Parathyroid adenoma (tissue), 2 donors: ENCODE data around the gene RHOT1.
A peak's percentile ranks its signal among the peaks of the same experiment; 100 is the strongest.
"Not testable (repeated sequence)": the region's sequence is repeated elsewhere in the genome, so short reads cannot be mapped to it uniquely, and the experiment has no call there.

Experiments used
- H2AFZ ChIP-seq: fragments of 300-600 bp; sonication (generic); one replicate; pipeline ENCODE4 v1.7.0; 2017; ENCODE audit warnings: antibody characterized with exemption, mild to moderate bottlenecking
- H3K27ac ChIP-seq: fragments of 300-600 bp; sonication (generic); one replicate; pipeline ENCODE4 v1.7.0; 2017
- H3K27me3 ChIP-seq: fragments of 300-600 bp; sonication (generic); one replicate; pipeline ENCODE4 v1.7.0; 2017; ENCODE audit warnings: low read length; ENCODE audit not compliant: control insufficient read depth, insufficient read depth
- H3K36me3 ChIP-seq: fragments of 300-600 bp; sonication (generic); one replicate; pipeline ENCODE4 v1.7.0; 2017; ENCODE audit warnings: low read length; ENCODE audit not compliant: control insufficient read depth, insufficient read depth
- H3K4me1 ChIP-seq: fragments of 300-600 bp; sonication (generic); one replicate; pipeline ENCODE4 v1.7.0; 2017; ENCODE audit warnings: control low read depth
- H3K4me2 ChIP-seq: fragments of 300-600 bp; sonication (generic); one replicate; pipeline ENCODE4 v1.7.0; 2017; ENCODE audit warnings: low read length
- H3K4me3 ChIP-seq: fragments of 300-600 bp; sonication (generic); one replicate; pipeline ENCODE4 v1.7.0; 2017; ENCODE audit warnings: low read depth, low read length
- H3K79me2 ChIP-seq: fragments of 300-600 bp; sonication (generic); one replicate; pipeline ENCODE4 v1.7.0; 2017; ENCODE audit warnings: control low read depth
- H3K9ac ChIP-seq: fragments of 300-600 bp; sonication (generic); one replicate; pipeline ENCODE4 v1.7.0; 2017; ENCODE audit warnings: mild to moderate bottlenecking
- H3K9me3 ChIP-seq: fragments of 300-600 bp; sonication (generic); one replicate; pipeline ENCODE4 v1.7.0; 2017; ENCODE audit warnings: low read length; ENCODE audit not compliant: control insufficient read depth
- CTCF ChIP-seq: fragments of 300-600 bp; sonication (generic); IDR thresholded peaks from one replicate; pipeline ENCODE4 v1.7.0; 2017; ENCODE audit warnings: antibody characterized with exemption, mild to moderate bottlenecking
- donor health status: primary hyperparathyroidism.

Gene RHOT1

DNA sequence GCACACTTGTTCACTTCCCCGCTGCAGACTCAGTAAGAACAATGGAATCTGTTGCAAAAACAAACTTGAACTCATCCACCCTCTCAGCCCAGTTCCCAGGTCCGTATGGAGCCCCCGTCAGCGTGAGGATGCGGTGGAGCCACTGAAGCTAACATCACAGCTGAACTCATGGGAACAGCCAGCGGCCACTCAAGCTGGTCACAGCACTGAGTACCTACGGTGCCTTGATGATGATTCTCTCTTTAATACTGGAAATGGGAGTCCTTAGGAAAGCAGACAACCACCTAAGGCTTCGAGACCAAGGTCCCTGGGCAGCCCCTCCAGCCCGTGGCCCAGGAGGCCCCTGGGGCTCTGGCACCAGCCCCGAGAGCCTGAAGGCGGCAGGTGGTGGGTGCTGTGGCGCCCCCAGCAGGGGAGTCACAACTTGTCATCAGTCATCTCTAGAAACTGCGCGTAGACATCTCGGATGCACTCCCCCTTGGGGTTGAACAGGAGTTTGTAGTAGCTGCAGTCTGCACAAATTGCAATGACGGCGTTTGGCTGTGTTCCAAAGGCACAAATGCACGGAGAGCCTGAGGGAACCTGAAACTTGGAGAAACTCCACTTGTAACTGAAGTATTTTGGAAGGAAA is 31.0 kb upstream of the RHOT1 start:
- Histone ChIP-seq H3K27ac (no peak overlapping the region), H3K4me2 (no peak overlapping the region), H3K9ac (no peak overlapping the region), H3K36me3 (no peaks in the 10 kb centered on the region), H3K27me3 (no peaks in the 10 kb centered on the region), H3K4me1 (no peaks in the 10 kb centered on the region), H3K9me3 (no peaks in the 10 kb centered on the region), H2AFZ (no peak overlapping the region), H3K4me3 (no peak overlapping the region), H3K79me2 (no peaks in the 10 kb centered on the region)
- TF ChIP-seq CTCF, result no peak

DNA sequence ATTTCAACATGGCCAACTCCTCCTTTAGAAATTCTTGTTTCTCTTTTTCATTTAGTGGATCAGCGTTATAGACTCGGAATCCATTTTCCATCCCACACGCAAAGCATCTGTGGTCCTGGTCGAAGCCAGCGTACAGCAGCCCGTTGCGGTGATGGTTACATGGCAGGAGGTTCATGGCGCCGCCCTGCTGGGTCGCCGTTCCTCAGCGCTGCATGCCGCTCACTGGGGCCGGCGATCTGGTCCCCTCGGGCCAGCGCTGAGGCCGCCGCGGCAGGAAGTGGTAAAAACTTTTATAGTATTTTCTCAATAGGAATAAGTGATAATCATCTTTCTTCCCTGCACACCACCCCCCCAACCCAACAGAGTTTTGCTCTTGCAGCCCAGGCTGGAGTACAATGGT is 29.9 kb upstream of the RHOT1 start:
- TF ChIP-seq CTCF, result no peak
- H3K27me3 ChIP-seq, result no peaks in the 10 kb centered on the region
- H3K4me3 ChIP-seq, result no peak overlapping the region
- H3K9me3 ChIP-seq, result no peaks in the 10 kb centered on the region
- no peak overlapping the region for H2AFZ ChIP-seq
- no peak overlapping the region for H3K4me2 ChIP-seq
- no peak overlapping the region for H3K9ac ChIP-seq
- no peaks in the 10 kb centered on the region for H3K79me2 ChIP-seq
- peaks cover under 1% of the 10 kb centered on the region for H3K4me1 ChIP-seq
- H3K36me3 ChIP-seq, result no peaks in the 10 kb centered on the region
- H3K27ac ChIP-seq, result no peak overlapping the region

DNA sequence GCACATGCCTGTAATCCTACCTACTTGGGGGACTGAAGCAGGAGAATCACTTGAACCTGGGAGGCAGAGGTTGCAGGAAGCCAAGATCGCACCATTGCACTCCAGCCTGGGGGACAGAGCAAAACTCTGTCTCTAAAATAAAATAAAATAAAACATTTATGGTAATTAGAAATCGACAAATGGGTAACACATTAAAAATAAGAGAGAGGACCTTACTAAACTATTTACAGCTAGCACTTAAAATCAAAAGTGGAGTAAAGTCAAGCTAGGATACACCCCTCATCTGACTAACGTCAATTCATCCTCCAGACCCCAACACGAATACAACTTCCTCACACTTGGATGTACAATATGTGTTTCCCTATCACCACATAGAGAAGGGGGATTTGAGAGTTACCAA is 27.8 kb upstream of the RHOT1 start:
- Histone ChIP-seq H3K4me2 (no peak overlapping the region), H3K79me2 (no peaks in the 10 kb centered on the region), H3K27ac (no peak overlapping the region), H3K9me3 (no peaks in the 10 kb centered on the region), H2AFZ (no peak overlapping the region), H3K36me3 (no peaks in the 10 kb centered on the region), H3K27me3 (no peaks in the 10 kb centered on the region), H3K9ac (no peak overlapping the region), H3K4me1 (peaks cover 4% of the 10 kb centered on the region), H3K4me3 (no peak overlapping the region)
- no peak for TF ChIP-seq CTCF

GRCh38 chr17:32115546-32115945 is 26.8 kb upstream of the RHOT1 start:
- not testable (repeated sequence) for H3K4me2 ChIP-seq, H2AFZ ChIP-seq, H3K36me3 ChIP-seq, H3K9ac ChIP-seq, H3K79me2 ChIP-seq, H3K4me1 ChIP-seq, H3K27ac ChIP-seq, H3K27me3 ChIP-seq, H3K4me3 ChIP-seq, H3K9me3 ChIP-seq

- no peaks in the 10 kb centered on the region for H3K36me3 ChIP-seq
- H3K27me3 ChIP-seq, result no peaks in the 10 kb centered on the region
- no peak overlapping the region for H3K4me2 ChIP-seq
- no peak overlapping the region for H3K27ac ChIP-seq
- H3K4me3 ChIP-seq, result no peak overlapping the region
- peak overlapping the region; percentile 29 for H2AFZ ChIP-seq
- H3K9me3 ChIP-seq, result no peaks in the 10 kb centered on the region
- no peaks in the 10 kb centered on the region for H3K79me2 ChIP-seq
- TF ChIP-seq CTCF, result no peak
- peaks cover 4% of the 10 kb centered on the region for H3K4me1 ChIP-seq
- no peak overlapping the region for H3K9ac ChIP-seq
Observed at GRCh38 chr17:32116937-32117336, 25.4 kb upstream of the RHOT1 start.
